Measurements from ENCODE around the gene CLEC4D.
A peak's percentile ranks its signal among the peaks of the same experiment; 100 is the strongest.
"Not testable (repeated sequence)": the region's sequence is repeated elsewhere in the genome, so short reads cannot be mapped to it uniquely, and the experiment has no call there.

Gene CLEC4D

DNA sequence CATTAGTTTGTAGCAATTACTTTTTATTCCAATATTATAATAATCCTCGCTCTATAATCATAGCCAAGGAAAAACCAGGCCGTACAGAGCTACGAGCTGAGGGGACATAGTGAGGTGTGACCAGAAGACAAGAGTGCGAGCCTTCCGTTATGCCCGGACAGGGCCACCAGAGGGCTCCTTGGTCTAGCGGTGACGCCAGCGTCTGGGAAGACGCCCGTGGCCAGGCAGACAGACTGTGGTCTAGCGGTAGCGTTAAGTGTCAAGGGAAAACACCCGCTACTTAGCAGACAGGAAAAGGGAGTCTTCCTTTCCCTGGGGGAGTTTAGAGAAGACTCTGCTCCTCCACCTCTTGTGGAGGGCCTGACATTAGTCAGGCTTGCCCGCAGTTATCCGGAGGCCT is 24.5 kb downstream of the CLEC4D start:
- DNase-seq (ENCODE audit: low spot score) = not testable (repeated sequence)

DNA sequence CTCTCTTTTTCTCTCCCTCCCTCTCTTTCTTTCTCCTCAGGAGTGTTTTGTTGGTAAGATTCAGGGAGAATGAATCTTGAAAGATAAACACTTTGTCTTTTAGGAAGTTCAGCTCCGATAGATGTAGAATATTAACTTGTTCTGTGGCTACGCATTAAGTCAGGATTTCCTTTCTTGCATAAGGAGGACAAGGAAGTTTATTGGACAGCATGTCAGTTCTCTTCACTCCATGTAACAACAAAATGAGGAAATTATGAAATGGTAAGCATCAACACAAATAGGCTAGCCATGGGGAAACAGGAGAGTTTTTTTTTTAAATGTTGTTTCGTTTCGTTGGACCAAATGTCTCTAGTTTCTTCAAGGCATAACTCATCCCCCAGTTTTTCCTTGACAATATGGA is 27.5 kb downstream of the CLEC4D start, which contains the start of gene CLEC4E:
Gene CLEC4E, minus strand, starts transcription at position 75 of the 400 bp plus-strand sequence. CDS start 108 bp downstream, outside the sequence.
- not testable (repeated sequence) for DNase-seq (ENCODE audit: low spot score)

DNA sequence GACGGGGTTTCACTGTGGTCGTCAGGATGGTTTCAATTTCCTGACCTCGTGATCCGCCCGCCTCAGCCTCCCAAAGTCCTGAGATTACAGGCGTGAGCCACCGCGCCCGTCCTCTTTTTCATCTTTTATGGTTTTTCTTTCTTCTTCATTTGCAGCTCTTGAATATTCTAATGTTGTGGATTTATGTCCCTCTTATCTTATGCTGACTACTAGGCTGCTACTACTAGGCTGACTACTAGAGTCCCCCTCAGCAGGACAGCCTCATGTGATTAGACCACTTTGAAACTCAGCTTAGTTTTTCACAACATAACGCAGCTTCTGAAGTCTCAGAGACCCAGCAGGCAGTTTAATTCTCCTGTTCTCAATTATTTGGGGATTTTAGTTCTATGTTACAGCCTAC is 28.3 kb downstream of the CLEC4D start:
- DNase-seq (ENCODE audit: low spot score) = no peak

DNA sequence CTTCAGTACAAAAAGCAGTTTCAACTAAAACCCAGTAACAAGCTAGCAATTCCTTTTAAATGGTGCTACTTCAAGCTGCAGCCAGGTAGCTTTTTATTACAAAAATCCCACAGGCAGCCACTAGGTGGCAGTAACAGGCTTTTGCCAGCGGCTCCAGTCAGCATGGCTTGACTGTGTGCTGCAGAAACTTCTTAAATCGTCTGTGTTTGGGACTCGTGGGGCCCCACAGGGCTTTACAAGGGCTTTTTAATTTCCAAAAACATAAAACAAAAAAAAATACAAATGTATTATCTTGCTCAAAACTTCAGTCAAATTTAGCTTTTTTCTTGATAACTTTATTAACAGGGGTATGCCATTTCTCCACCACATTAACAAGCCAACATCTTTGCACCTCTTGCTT is 31.0 kb downstream of the CLEC4D start:
- peak; percentile 86 for DNase-seq (ENCODE audit: low spot score)

DNA sequence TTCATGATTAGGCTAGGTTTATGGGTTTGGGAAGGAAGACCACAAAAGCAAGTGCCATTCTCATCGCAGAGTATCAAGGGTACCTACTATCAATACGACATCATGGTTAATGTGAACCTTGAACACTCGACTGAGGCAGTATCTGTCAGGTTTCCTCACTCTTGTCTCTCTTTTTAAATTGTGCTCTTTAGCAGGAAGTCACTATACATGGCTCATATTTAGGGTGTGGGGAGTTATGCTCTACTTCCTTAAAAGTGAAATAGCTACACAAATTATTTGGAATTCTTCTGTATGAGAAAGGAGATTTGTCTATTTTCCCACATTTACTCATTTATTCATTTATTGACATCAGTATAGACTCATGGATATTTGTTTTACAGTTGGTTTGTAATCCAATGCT is 33.3 kb downstream of the CLEC4D start:
- DNase-seq (ENCODE audit: low spot score) = no peak

DNA sequence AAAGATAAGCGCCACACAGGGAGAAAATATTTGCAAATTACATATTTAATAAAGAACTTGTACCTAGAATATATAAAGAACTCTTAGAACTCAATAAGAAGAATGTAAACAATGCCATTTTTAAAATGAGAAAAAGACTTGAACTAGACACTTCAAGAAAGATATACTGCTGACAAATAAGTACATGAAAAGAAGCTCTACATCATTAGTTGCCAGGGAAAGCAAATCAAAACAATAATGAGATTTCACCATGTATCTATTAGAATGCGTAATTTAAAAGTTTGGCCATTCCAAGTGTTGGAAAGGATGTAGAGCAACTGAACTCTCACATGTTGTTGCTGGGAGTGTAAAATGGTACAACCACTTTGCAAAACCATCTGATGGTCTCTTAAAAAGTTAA is 34.3 kb downstream of the CLEC4D start:
- DNase-seq (ENCODE audit: low spot score) = no peak

DNA sequence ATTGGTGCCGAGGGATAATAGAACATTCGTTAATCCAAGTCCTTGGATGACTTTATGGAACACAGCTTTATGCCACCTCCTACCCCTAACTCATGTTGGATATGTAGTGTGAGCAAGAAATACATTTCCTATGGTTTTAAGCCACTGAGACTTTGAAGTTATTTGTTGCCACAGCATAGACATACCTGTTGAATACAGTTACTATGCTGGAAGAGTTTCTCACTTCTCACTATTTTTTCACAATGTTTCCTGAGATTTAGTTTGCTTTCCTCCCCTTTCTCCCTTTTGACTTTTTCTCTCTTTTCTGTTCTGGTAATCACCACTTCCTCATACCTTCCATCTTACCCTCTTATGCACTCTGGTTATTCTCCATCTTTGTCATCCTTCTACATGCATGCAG is 34.9 kb downstream of the CLEC4D start:
- DNase-seq (ENCODE audit: low spot score) = no peak

DNA sequence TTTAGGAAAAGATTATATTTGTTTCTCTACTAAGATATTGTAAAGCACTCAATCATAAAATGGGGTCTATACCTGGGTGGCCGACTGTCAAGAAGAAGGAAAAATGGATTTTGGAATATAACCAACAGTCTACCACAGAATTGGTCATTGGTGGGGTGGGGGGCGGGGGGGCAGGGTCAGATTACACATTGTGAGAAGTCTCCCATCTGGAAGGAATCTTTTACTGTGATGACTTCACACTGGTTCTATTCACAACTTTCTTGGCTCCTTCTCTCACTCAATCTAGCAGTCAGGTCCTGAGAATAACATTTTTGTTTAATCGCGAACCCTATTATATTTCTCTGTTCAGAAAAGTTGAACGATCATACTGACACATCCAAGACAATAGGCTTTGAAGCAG is 36.1 kb downstream of the CLEC4D start:
- DNase-seq (ENCODE audit: low spot score) = no peak

DNA sequence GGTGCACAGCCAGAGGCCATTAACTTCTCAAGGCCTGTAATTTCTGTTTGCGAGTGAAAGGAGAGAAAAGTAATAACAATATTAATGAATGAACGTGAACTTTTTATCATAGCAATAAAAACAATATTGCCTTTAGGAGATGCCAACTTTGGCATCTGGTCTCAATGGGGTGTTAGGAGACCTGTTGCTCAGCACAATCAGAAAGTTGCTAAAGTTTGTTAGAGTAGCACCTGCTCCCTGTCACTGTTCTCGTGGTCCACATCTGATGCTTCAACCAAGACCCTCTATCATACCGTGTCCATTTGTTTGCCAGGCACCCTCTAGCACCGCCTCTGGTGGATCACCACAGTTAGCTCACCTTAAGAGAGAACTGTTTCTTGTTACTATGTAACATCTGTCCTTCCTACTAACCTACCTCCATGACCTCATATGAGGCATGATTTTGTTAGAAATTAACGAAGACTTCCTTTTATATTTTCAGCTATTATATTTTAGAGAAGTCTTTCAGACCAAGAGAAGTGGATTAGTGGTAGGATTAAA is 39.9 kb downstream of the CLEC4D start:
- DNase-seq (ENCODE audit: low spot score) = no peak

DNA sequence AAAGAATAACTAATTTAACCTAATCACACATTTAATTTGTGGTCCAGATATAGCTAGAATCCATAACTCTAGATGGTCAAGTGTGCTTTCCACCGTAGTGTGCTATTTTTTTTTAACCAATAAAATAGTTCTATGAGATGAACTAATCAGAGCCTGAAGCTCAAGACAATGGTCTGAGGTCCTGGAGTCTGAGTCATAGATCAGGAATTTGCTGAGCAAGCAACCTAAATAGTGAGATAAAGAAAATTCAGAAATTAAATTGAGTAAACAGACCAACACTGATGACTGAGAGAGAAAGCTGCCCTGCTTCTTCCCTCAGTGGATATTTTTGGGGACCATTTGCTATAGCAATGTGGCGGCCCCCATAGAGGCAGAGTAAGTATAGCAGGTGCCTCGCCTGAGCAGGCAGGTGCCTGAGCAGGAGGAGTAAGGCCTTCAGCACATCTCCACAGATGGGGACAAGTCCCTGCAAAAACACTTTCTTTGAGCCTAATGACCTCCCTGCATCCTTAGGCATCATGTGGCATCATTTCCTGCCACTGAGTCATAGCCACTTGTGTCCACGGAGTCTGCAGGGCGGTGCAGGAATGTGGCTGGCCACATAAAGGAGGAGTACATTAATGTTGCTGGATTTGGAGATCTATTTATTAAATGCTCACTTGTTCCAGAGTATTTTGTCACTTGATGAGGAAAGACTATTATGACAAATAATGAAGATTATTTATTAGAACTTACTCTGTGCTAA is 41.3 kb downstream of the CLEC4D start:
- no peak for DNase-seq (ENCODE audit: low spot score)

DNA sequence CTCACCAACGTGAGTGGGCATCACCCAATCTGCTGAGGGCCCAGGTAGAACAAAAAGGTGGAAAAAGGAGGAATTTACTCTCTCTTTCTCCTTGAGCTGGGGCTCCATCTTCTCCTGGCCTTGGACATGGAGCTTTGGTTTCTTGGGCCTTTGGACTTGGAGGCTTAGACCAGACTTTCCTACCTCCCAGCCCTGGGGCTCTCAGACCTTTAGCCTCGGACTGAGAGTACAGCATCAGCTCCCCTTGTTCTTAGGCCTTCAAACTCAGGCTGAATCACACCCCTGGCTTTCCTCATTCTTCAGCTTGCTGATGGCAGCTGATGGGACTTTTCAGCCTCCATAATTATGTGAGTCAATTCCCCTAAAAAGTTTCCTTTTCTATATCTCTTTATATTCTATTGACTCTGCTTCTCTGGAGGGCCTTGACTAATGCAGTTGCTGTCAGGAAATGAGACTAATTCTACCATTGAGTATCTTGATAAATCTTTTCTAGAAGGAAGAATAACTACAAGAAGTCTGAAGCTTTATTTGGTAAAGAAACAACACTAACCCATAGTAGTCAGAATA is 43.3 kb downstream of the CLEC4D start:
- DNase-seq (ENCODE audit: low spot score) = no peak

DNA sequence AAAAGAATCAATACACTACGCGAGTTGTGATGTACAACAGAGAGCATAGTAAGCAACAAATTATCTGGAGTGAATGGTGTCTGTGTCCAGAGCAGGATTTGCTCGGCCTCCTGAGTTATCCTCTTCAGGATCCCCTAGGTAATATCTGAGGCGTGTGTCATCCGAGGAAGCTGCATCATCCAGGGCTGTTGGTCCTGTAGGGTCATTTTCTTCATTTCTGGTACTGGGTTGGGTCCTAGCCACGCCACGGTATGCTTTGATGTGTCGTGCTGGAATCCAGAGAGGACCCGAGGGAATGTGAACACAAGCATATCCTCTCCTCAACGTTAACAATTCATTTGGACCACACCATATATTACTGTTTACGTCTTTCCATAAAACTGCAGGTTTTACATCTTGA is 46.4 kb downstream of the CLEC4D start:
- no peak for DNase-seq (ENCODE audit: low spot score)

DNA sequence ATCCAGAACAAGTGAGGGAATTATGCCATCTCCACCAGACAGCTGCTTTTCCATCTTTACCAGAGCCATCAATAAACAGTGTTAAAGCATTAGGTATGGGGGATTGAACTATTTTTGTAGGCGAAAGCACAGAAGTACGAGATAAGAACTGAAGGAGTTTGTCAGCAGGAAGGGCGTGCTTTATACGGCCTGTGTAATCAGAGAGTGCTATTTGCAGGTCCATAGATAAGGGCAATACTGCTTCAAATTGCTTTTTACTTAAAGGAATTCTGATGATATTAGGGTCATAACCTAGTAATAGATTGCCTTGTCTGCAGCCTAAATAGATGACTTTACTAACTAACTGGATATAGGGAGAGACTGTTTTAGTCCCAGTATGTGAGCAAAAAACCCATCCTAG is 47.7 kb downstream of the CLEC4D start:
- DNase-seq (ENCODE audit: low spot score) = no peak

DNA sequence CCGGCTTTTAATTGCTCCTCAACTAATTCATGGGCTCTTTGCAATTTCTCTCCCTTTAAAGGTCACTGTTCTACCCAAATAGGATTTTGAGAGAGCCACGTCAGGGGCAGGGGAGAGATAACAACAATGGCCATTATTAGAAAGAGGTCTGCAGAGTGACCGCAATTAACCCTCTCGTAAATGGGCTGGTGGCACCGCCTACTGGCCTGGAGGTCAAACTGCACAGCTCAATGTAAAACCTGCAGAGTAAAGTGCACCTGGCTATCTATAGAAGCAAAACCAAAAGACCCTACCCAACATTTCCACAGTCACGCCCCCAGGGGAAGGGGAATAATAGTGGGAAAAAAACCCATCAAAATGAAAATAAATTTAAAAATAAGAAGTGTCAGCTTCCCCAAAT is 49.0 kb downstream of the CLEC4D start:
- no peak for DNase-seq (ENCODE audit: low spot score)

DNA sequence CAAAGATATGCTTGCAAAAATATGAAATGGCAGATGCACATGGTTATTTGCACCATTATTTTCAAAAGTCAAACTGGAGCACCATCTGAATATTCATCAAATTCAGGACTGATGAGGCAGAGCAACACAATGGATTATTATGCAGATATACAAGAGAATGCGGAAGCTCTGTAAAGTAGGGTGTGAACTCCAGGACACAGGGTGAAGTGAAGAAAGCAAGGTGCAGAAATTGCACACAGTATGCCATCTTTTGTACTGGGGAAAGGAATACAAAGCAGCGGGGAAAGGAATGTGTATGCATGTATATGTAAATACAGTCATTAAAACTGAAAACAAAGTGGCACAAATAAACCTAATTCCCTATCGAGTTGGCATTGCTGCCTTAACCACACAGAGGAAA is 50.1 kb downstream of the CLEC4D start:
- DNase-seq (ENCODE audit: low spot score) = no peak

DNA sequence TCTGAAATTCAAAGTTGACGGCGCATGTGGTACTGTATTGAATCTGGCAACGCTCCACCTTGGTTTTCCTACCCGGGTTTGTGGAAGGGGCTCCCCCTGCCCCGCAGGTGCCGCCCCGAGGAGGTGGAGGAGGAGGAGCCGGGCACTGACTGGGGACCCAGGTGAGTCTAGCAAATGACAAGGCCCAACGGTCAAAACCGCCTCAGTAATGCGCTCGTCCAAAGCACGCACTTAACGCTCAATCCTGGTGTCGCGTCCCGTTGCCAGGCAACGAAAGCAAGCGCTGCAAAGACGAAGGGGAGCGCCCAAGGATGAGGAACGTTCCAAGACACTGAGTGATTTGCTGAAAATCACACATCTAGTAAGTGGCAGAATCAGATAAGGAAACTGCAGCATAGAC is 51.4 kb downstream of the CLEC4D start:
- no peak for DNase-seq (ENCODE audit: low spot score)

DNA sequence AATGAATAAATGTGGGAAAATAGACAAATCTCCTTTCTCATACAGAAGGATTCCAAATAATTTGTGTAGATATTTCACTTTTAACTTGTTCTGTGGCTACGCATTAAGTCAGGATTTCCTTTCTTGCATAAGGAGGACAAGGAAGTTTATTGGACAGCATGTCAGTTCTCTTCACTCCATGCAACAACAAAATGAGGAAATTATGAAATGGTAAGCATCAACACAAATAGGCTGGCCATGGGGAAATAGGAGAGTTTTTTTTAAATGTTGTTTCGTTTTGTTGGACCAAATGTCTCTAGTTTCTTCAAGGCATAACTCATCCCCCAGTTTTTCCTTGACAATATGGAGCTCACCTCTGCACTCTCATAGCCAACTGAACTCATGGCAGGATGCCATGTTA is 52.7 kb downstream of the CLEC4D start:
- not testable (repeated sequence) for DNase-seq (ENCODE audit: low spot score)

DNA sequence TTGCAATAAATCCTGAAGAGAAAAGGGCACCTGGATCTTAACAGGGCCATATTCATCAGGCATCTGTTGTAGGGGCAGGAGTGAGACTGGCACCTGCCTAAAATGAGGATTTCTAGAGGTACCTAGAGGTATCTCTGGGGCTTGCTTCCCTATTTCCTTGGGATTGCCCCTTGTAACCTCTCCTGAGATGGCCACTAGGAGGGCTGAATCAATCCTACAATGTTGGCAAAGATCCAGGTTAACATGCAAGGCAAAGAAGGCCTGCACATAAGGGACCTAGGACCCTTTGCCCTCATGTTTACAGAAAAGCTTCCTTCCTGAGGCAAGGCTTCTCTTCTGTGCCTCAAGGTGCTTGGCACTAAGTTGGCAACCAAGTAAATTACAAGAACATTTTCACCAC is 53.2 kb downstream of the CLEC4D start:
- no peak for DNase-seq (ENCODE audit: low spot score)
